Neuronal stem cell (in vitro differentiated cells): ENCODE data around the gene CD99.
"Not testable (repeated sequence)": the region's sequence is repeated elsewhere in the genome, so short reads cannot be mapped to it uniquely, and the experiment has no call there.

Experiments used
- DNase-seq: peaks from one replicate; pipeline ENCODE4 v3.0.0-alpha.2; 2013; ENCODE audit warnings: low spot score
- H2AFZ ChIP-seq: one replicate; pipeline ENCODE4 v1.6.1; 2013; ENCODE audit warnings: mild to moderate bottlenecking, low read length, inconsistent platforms
- H2AK5ac ChIP-seq: 2 replicates; pipeline ENCODE4 v1.6.1; 2013; ENCODE audit warnings: low read depth, mild to moderate bottlenecking, inconsistent platforms, low read length, moderate library complexity, mixed read lengths
- H2BK120ac ChIP-seq: 2 replicates; pipeline ENCODE4 v1.6.1; 2013; ENCODE audit warnings: low read depth, mild to moderate bottlenecking, inconsistent platforms, low read length, moderate library complexity, mixed read lengths
- H2BK12ac ChIP-seq: one replicate; pipeline ENCODE4 v1.6.1; 2013; ENCODE audit warnings: low read length, inconsistent platforms
- H2BK15ac ChIP-seq: 2 replicates; pipeline ENCODE4 v1.6.1; 2013; ENCODE audit warnings: mild to moderate bottlenecking, low read length, inconsistent platforms, mixed read lengths
- H2BK5ac ChIP-seq: one replicate; pipeline ENCODE4 v1.6.1; 2013; ENCODE audit warnings: inconsistent platforms, mild to moderate bottlenecking, low read length, moderate library complexity
- H3K14ac ChIP-seq: one replicate; pipeline ENCODE4 v1.6.1; 2013; ENCODE audit warnings: low read length, inconsistent platforms
- H3K18ac ChIP-seq: 2 replicates; pipeline ENCODE4 v1.6.1; 2013; ENCODE audit warnings: low read length, inconsistent platforms
- H3K23ac ChIP-seq: 2 replicates; pipeline ENCODE4 v1.6.1; 2013; ENCODE audit warnings: low read depth, mild to moderate bottlenecking, mixed read lengths, low read length, inconsistent platforms; ENCODE audit not compliant: poor library complexity
- H3K27ac ChIP-seq: replicated peaks from 3 replicates; pipeline ENCODE4 v1.5.1; 2013; ENCODE audit warnings: low read length, inconsistent platforms
- H3K27me3 ChIP-seq, 3 experiments: 2 replicates each; pipeline ENCODE4 v1.6.1; 2013; ENCODE audit warnings: low read length in 3 of 3, mild to moderate bottlenecking in 2 of 3, inconsistent platforms in 1 of 3, low read depth in 1 of 3, mixed read lengths in 1 of 3, moderate library complexity in 1 of 3; ENCODE audit not compliant: control insufficient read depth in 3 of 3, insufficient read depth in 3 of 3
- H3K36me3 ChIP-seq, 2 donors: replicated peaks in 1 of 2; 2 replicates each; pipeline ENCODE4 v1.6.1; 2013; ENCODE audit warnings: low read length in 2 of 2; ENCODE audit not compliant: control insufficient read depth in 2 of 2, insufficient read depth in 2 of 2
- H3K4ac ChIP-seq: 2 replicates; pipeline ENCODE4 v1.6.1; 2013; ENCODE audit warnings: inconsistent platforms, mild to moderate bottlenecking, low read length, moderate library complexity
- H3K4me1 ChIP-seq, 2 donors: 1 replicate in 1 of 2; 2 replicates in 1 of 2; pipeline ENCODE4 v1.6.1; 2013; ENCODE audit warnings: low read length in 2 of 2, low read depth in 1 of 2; ENCODE audit not compliant: control insufficient read depth in 2 of 2, insufficient read depth in 1 of 2
- H3K4me2 ChIP-seq: one replicate; pipeline ENCODE4 v1.6.1; 2013; ENCODE audit warnings: mild to moderate bottlenecking, low read length, inconsistent platforms; ENCODE audit not compliant: insufficient read depth, poor library complexity, severe bottlenecking
- H3K4me3 ChIP-seq, 2 donors: 2 replicates each; pipeline ENCODE4 v1.5.1; 2013; ENCODE audit warnings: low read length in 2 of 2, mild to moderate bottlenecking in 2 of 2, inconsistent platforms in 1 of 2, moderate library complexity in 1 of 2
- H3K79me1 ChIP-seq: one replicate; pipeline ENCODE4 v1.6.1; 2013; ENCODE audit warnings: low read depth, mild to moderate bottlenecking, inconsistent platforms, low read length, moderate library complexity
- H3K9ac ChIP-seq: one replicate; pipeline ENCODE4 v1.6.1; 2013; ENCODE audit warnings: mild to moderate bottlenecking, low read depth, low read length, inconsistent platforms; ENCODE audit not compliant: poor library complexity
- H3K9me3 ChIP-seq, 2 donors: replicated peaks in 1 of 2; 2 replicates each; pipeline versions ENCODE3 to v1.6.1; 2013; ENCODE audit warnings: low read length in 2 of 2, mild to moderate bottlenecking in 2 of 2, inconsistent platforms in 1 of 2, low read depth in 1 of 2, mixed read lengths in 1 of 2, moderate library complexity in 1 of 2; ENCODE audit not compliant: control insufficient read depth in 2 of 2, insufficient read depth in 1 of 2
- H4K8ac ChIP-seq: one replicate; pipeline ENCODE4 v1.6.1; 2013; ENCODE audit warnings: low read depth, mild to moderate bottlenecking, inconsistent platforms, low read length, moderate library complexity
- H4K91ac ChIP-seq: one replicate; pipeline ENCODE4 v1.6.1; 2013; ENCODE audit warnings: low read length, low read depth, mild to moderate bottlenecking, inconsistent platforms; ENCODE audit not compliant: poor library complexity
- WGBS, 2 donors: extraction: QIAGEN DNeasy Blood & Tissue Kit; methylation state at CpG; one replicate each; pipeline ENCODE4 v1.1.7; 2013; ENCODE audit warnings: missing lambda C conversion rate in 2 of 2, mixed read lengths in 1 of 2; ENCODE audit not compliant: insufficient read length in 2 of 2, insufficient replicate concordance in 1 of 2; ENCODE audit errors: extremely low coverage in 2 of 2; 5-methylcytosine and 5-hydroxymethylcytosine counted together

The CD99 gene

GRCh38 chrX:2718821-2719220 lies 27.7 kb downstream of the CD99 start:
- Histone ChIP-seq H3K9ac (no peak overlapping the region), H3K79me1 (peaks cover 1% of the 10 kb centered on the region), H2BK120ac (no peak overlapping the region), H3K27ac (no peak overlapping the region), H2BK15ac (no peak overlapping the region), H3K4me2 (no peak overlapping the region), H3K27me3 (no peaks in the 10 kb centered on the region), H3K4me3 (no peak overlapping the region), H2BK12ac (no peak overlapping the region), H2AK5ac (no peak overlapping the region), H3K23ac (no peak overlapping the region), H4K91ac (no peak overlapping the region), H3K4me1 (no peaks in the 10 kb centered on the region), H2BK5ac (no peak overlapping the region), H3K18ac (no peak overlapping the region), H2AFZ (no peak overlapping the region), H3K36me3 (peaks cover 34 to 93% of the 10 kb centered on the region in 2 donors), H3K9me3 (peaks cover 0 to 7% of the 10 kb centered on the region in 2 donors), H4K8ac (no peak overlapping the region), H3K4ac (no peak overlapping the region), H3K14ac (no peak overlapping the region)
- WGBS, 2 donors: no CpG with 5 or more reads among the region's 2 CpGs
- DNase-seq: no peak

- peaks cover 37 to 94% of the 10 kb centered on the region in 2 donors for H3K36me3 ChIP-seq
- WGBS, 2 donors: no CpG with 5 or more reads among the region's 10 CpGs
- no peak overlapping the region for H3K9ac ChIP-seq
Observed at GRCh38 chrX:2719774-2720447, 28.8 kb downstream of the CD99 start.

GRCh38 chrX:2723286-2723879 lies 32.3 kb downstream of the CD99 start:
- Histone ChIP-seq H3K36me3 (peaks cover 44 to 95% of the 10 kb centered on the region in 2 donors), H4K8ac (no peak overlapping the region), H3K4me2 (no peak overlapping the region), H2AK5ac (no peak overlapping the region), H3K9ac (no peak overlapping the region), H3K23ac (no peak overlapping the region), H3K18ac (no peak overlapping the region), H3K14ac (no peak overlapping the region), H3K9me3 (peaks cover 2 to 8% of the 10 kb centered on the region in 2 donors), H2BK12ac (no peak overlapping the region), H2BK15ac (no peak overlapping the region), H3K4ac (no peak overlapping the region), H3K79me1 (no peaks in the 10 kb centered on the region), H2BK120ac (no peak overlapping the region), H4K91ac (no peak overlapping the region), H2AFZ (no peak overlapping the region), H3K4me1 (no peaks in the 10 kb centered on the region), H3K27ac (no peak overlapping the region), H3K4me3 (peak overlapping the region in 1 of 2 donors; percentile 2), H3K27me3 (no peaks in the 10 kb centered on the region), H2BK5ac (no peak overlapping the region)
- no CpG with 5 or more reads among the region's 20 CpGs for WGBS, 2 donors
- DNase-seq: no peak

More at GRCh38 chrX:2719774-2720447, 28.8 kb downstream of the CD99 start:
- H3K18ac ChIP-seq: no peak overlapping the region
- no peak overlapping the region for H2BK12ac ChIP-seq
- no peak for DNase-seq
- no peak overlapping the region for H2BK120ac ChIP-seq
- peaks cover 0 to 7% of the 10 kb centered on the region in 2 donors for H3K9me3 ChIP-seq
- H3K27me3 ChIP-seq: no peaks in the 10 kb centered on the region
- peaks cover 1% of the 10 kb centered on the region for H3K79me1 ChIP-seq
- H2AFZ ChIP-seq: no peak overlapping the region
- no peak overlapping the region for H4K91ac ChIP-seq
- H4K8ac ChIP-seq: no peak overlapping the region
- H2BK15ac ChIP-seq: no peak overlapping the region
- H2AK5ac ChIP-seq: no peak overlapping the region
- H3K4me3 ChIP-seq: no peak overlapping the region
- H3K4ac ChIP-seq: no peak overlapping the region
- no peak overlapping the region for H3K14ac ChIP-seq
- no peak overlapping the region for H3K23ac ChIP-seq
- no peak overlapping the region for H3K4me2 ChIP-seq
- H2BK5ac ChIP-seq: no peak overlapping the region
- H3K27ac ChIP-seq: no peak overlapping the region
- no peaks in the 10 kb centered on the region for H3K4me1 ChIP-seq

- H4K91ac ChIP-seq, H2BK12ac ChIP-seq, H3K4me1 ChIP-seq, H3K27me3 ChIP-seq, H3K27ac ChIP-seq, H4K8ac ChIP-seq, H3K4me3 ChIP-seq, H3K4me2 ChIP-seq, DNase-seq, H3K9me3 ChIP-seq, H3K4ac ChIP-seq, H2BK120ac ChIP-seq, H3K23ac ChIP-seq, H2AFZ ChIP-seq, H2BK15ac ChIP-seq, H3K79me1 ChIP-seq, H2AK5ac ChIP-seq, H3K18ac ChIP-seq, H2BK5ac ChIP-seq, H3K9ac ChIP-seq, H3K14ac ChIP-seq: not testable (repeated sequence)
- H3K36me3 ChIP-seq: peaks cover 37 to 79% of the 10 kb centered on the region in 2 donors
- WGBS, 2 donors: no CpG with 5 or more reads among the region's 11 CpGs
Observed at GRCh38 chrX:2727264-2727663, 36.2 kb downstream of the CD99 start.
